Cardiac muscle cell (in vitro differentiated cells and primary cell): ENCODE measurements around the gene TNPO2. TPM values are rescaled to one million over a fixed set of nuclear protein-coding genes. Genes with fewer than 3 reads are reported as not detected.

Experiments used
- DNase-seq, 2 donors: peaks; one replicate each; pipeline versions ENCODE4 v3.0.0 to v3.0.0-alpha.2; 2010 to 2017; ENCODE audit warnings: low read depth in 1 of 2, low spot score in 1 of 2
- H3K27ac ChIP-seq: fragments of 200-600 bp; sonication (generic); 2 replicates; pipeline ENCODE4 v1.5.1; 2016
- H3K27me3 ChIP-seq: fragments of 200-600 bp; sonication (generic); 2 replicates; pipeline ENCODE4 v1.6.0; 2016; ENCODE audit warnings: control low read depth
- H3K36me3 ChIP-seq: fragments of 200-600 bp; sonication (generic); 2 replicates; pipeline ENCODE4 v1.5.1; 2016; ENCODE audit warnings: control low read depth
- H3K4me1 ChIP-seq: fragments of 200-600 bp; sonication (generic); 2 replicates; pipeline ENCODE4 v1.8.1; 2017; ENCODE audit warnings: low read depth, mild to moderate bottlenecking, mixed run types
- H3K4me3 ChIP-seq: fragments of 200-600 bp; sonication (generic); 2 replicates; pipeline ENCODE4 v1.5.1; 2016; ENCODE audit warnings: mild to moderate bottlenecking
- H3K9me3 ChIP-seq: fragments of 200-600 bp; sonication (generic); 2 replicates; pipeline ENCODE4 v1.5.1; 2017; ENCODE audit warnings: low read depth, mild to moderate bottlenecking, control low read depth
- CTCF ChIP-seq: IDR thresholded peaks from 2 replicates; pipeline ENCODE4 v1.5.1; 2012; ENCODE audit warnings: low read depth, mild to moderate bottlenecking, low read length
- polyA plus RNA-seq: library from polyadenylated mRNA; unstranded; fragments of >200 nt; fragmentation: Nextera tagmentation; extraction: Ambion mirVana; gene quantifications from 2 replicates; pipeline ENCODE4 v1.2.1, GENCODE V29; 2016
- total RNA-seq: library from RNA; depleted of rRNA; stranded (reverse); fragments of >200 nt; gene quantifications from 2 replicates; pipeline ENCODE4 v1.2.3, GENCODE V29; 2016

Gene TNPO2
- total and polyA plus RNA-seq, 2 experiments from 2014 or later: 20.1 to 68.6 TPM

- Histone ChIP-seq H3K36me3 (no peaks in the 10 kb centered on the region), H3K4me3 (no peak overlapping the region), H3K4me1 (no peaks in the 10 kb centered on the region), H3K27ac (no peak overlapping the region), H3K9me3 (no peaks in the 10 kb centered on the region), H3K27me3 (no peaks in the 10 kb centered on the region)
- no peak for DNase-seq
- TF ChIP-seq CTCF: no peak
Measured at GRCh38 chr19:12649941-12650340, 73.8 kb downstream of the TNPO2 start.

Other genes with a start within 250 kb of the TNPO2 start
- gene ZNF709, start 239.1 kb downstream of the TNPO2 start, total RNA-seq: 3.6 and 8.2 TPM in 2 replicates
- gene ZNF709, start 239.1 kb downstream of the TNPO2 start, polyA plus RNA-seq: 2.4 and 3.9 TPM in 2 replicates
- 9.0 and 12.8 TPM in 2 replicates for gene ZNF564, start 172.4 kb downstream of the TNPO2 start, total RNA-seq
- 7.3 and 11.2 TPM in 2 replicates for gene ZNF564, start 172.4 kb downstream of the TNPO2 start, polyA plus RNA-seq
- gene ZNF490, start 113.1 kb downstream of the TNPO2 start, total RNA-seq: 5.0 and 5.7 TPM in 2 replicates
- 2.4 and 4.2 TPM in 2 replicates for gene ZNF490, start 113.1 kb downstream of the TNPO2 start, polyA plus RNA-seq
- gene ZNF791, start 113.0 kb downstream of the TNPO2 start, total RNA-seq: 9.1 and 11.7 TPM in 2 replicates
- 11.5 and 23.5 TPM in 2 replicates for gene ZNF791, start 113.0 kb downstream of the TNPO2 start, polyA plus RNA-seq
- gene MAN2B1, start 57.2 kb downstream of the TNPO2 start, total RNA-seq: 45.7 and 47.5 TPM in 2 replicates
- 22.1 and 25.3 TPM in 2 replicates for gene MAN2B1, start 57.2 kb downstream of the TNPO2 start, polyA plus RNA-seq
- gene WDR83, start 57.1 kb downstream of the TNPO2 start, total RNA-seq: 28.4 and 39.0 TPM in 2 replicates
- gene WDR83, start 57.1 kb downstream of the TNPO2 start, polyA plus RNA-seq: 29.4 and 40.2 TPM in 2 replicates
- 64.8 and 113 TPM in 2 replicates for gene DHPS, start 42.1 kb downstream of the TNPO2 start, total RNA-seq
- 80.0 and 99.5 TPM in 2 replicates for gene DHPS, start 42.1 kb downstream of the TNPO2 start, polyA plus RNA-seq
- gene GNG14, start 35.9 kb downstream of the TNPO2 start, total RNA-seq: 1.1 TPM in 1 of 2 replicates, not detected in the other
- 1.1 TPM in 1 of 2 replicates, not detected in the other for gene GNG14, start 35.9 kb downstream of the TNPO2 start, polyA plus RNA-seq
- 17.2 and 32.7 TPM in 2 replicates for gene FBXW9, start 27.3 kb downstream of the TNPO2 start, total RNA-seq
- 25.6 and 29.6 TPM in 2 replicates for gene FBXW9, start 27.3 kb downstream of the TNPO2 start, polyA plus RNA-seq
- 307 and 371 TPM in 2 replicates for gene TRIR, start 10.8 kb upstream of the TNPO2 start, total RNA-seq
- 175 and 218 TPM in 2 replicates for gene TRIR, start 10.8 kb upstream of the TNPO2 start, polyA plus RNA-seq
- 44.8 and 73.6 TPM in 2 replicates for gene GET3, start 13.6 kb upstream of the TNPO2 start, total RNA-seq
- gene GET3, start 13.6 kb upstream of the TNPO2 start, polyA plus RNA-seq: 88.3 and 103 TPM in 2 replicates
- not detected in 2 replicates for gene BEST2, start 27.9 kb upstream of the TNPO2 start, total RNA-seq
- gene BEST2, start 27.9 kb upstream of the TNPO2 start, polyA plus RNA-seq: not detected in 2 replicates
- gene HOOK2, start 51.6 kb upstream of the TNPO2 start, total RNA-seq: 28.5 and 54.4 TPM in 2 replicates
- 31.1 and 41.6 TPM in 2 replicates for gene HOOK2, start 51.6 kb upstream of the TNPO2 start, polyA plus RNA-seq
- 57.6 and 103 TPM in 2 replicates for gene JUNB, start 67.6 kb upstream of the TNPO2 start, total RNA-seq
- 37.2 and 48.3 TPM in 2 replicates for gene JUNB, start 67.6 kb upstream of the TNPO2 start, polyA plus RNA-seq
- 1,316 and 1,694 TPM in 2 replicates for gene PRDX2, start 77.9 kb upstream of the TNPO2 start, total RNA-seq
- 1,469 and 1,719 TPM in 2 replicates for gene PRDX2, start 77.9 kb upstream of the TNPO2 start, polyA plus RNA-seq
- gene THSD8, start 78.1 kb upstream of the TNPO2 start, total RNA-seq: 0.63 TPM in 1 of 2 replicates, not detected in the other
- gene THSD8, start 78.1 kb upstream of the TNPO2 start, polyA plus RNA-seq: 15.0 and 19.0 TPM in 2 replicates
- 20.4 and 29.0 TPM in 2 replicates for gene RNASEH2A, start 82.7 kb upstream of the TNPO2 start, total RNA-seq
- 40.4 and 57.3 TPM in 2 replicates for gene RNASEH2A, start 82.7 kb upstream of the TNPO2 start, polyA plus RNA-seq
- not detected in 2 replicates for gene RTBDN, start 110.6 kb upstream of the TNPO2 start, total RNA-seq
- 0.81 TPM in 1 of 2 replicates, not detected in the other for gene RTBDN, start 110.6 kb upstream of the TNPO2 start, polyA plus RNA-seq
- 3.7 and 7.9 TPM in 2 replicates for gene MAST1, start 114.6 kb upstream of the TNPO2 start, total RNA-seq
- 3.9 and 10.9 TPM in 2 replicates for gene MAST1, start 114.6 kb upstream of the TNPO2 start, polyA plus RNA-seq
- 25.8 and 54.7 TPM in 2 replicates for gene DNASE2, start 157.5 kb upstream of the TNPO2 start, total RNA-seq
- 26.0 and 49.5 TPM in 2 replicates for gene DNASE2, start 157.5 kb upstream of the TNPO2 start, polyA plus RNA-seq
- 0.51 and 2.2 TPM in 2 replicates for gene KLF1, start 163.3 kb upstream of the TNPO2 start, total RNA-seq
- gene KLF1, start 163.3 kb upstream of the TNPO2 start, polyA plus RNA-seq: 1.3 and 1.4 TPM in 2 replicates
- gene GCDH, start 167.2 kb upstream of the TNPO2 start, total RNA-seq: 54.9 and 77.9 TPM in 2 replicates
- gene GCDH, start 167.2 kb upstream of the TNPO2 start, polyA plus RNA-seq: 28.5 and 32.6 TPM in 2 replicates
- gene SYCE2, start 195.4 kb upstream of the TNPO2 start, total RNA-seq: 0.53 and 1.1 TPM in 2 replicates
- gene SYCE2, start 195.4 kb upstream of the TNPO2 start, polyA plus RNA-seq: 2.8 and 3.8 TPM in 2 replicates
- gene FARSA, start 209.8 kb upstream of the TNPO2 start, total RNA-seq: 81.9 and 87.9 TPM in 2 replicates
- 121 and 133 TPM in 2 replicates for gene FARSA, start 209.8 kb upstream of the TNPO2 start, polyA plus RNA-seq
- gene CALR, start 214.7 kb upstream of the TNPO2 start, total RNA-seq: 615 and 1,390 TPM in 2 replicates
- gene CALR, start 214.7 kb upstream of the TNPO2 start, polyA plus RNA-seq: 338 and 856 TPM in 2 replicates
- 157 and 191 TPM in 2 replicates for gene RAD23A, start 221.9 kb upstream of the TNPO2 start, total RNA-seq
- 182 and 225 TPM in 2 replicates for gene RAD23A, start 221.9 kb upstream of the TNPO2 start, polyA plus RNA-seq
- 78.2 and 84.5 TPM in 2 replicates for gene GADD45GIP1, start 233.3 kb upstream of the TNPO2 start, total RNA-seq
- gene GADD45GIP1, start 233.3 kb upstream of the TNPO2 start, polyA plus RNA-seq: 133 and 145 TPM in 2 replicates
- 0.67 TPM in 1 of 2 replicates, not detected in the other for gene DAND5, start 245.6 kb upstream of the TNPO2 start, total RNA-seq
- gene DAND5, start 245.6 kb upstream of the TNPO2 start, polyA plus RNA-seq: 0.07 and 0.09 TPM in 2 replicates